HG03060 (cell line): Measurements from ENCODE around the gene STK32A.
"Not testable (repeated sequence)": the region's sequence is repeated elsewhere in the genome, so short reads cannot be mapped to it uniquely, and the experiment has no call there.

ENCODE experiments used
- ATAC-seq: cut with Tn5 transposase; IDR thresholded peaks from one replicate; pipeline ENCODE4 v1.9.1; 2021; ENCODE audit warnings: low read depth, moderate number of reproducible peaks; ENCODE audit not compliant: unreplicated experiment

STK32A gene

GRCh38 chr5:147234825-147235635, at the start of gene STK32A:
TSS of gene STK32A (plus strand) at chr5:147235026. CDS start at chr5:147239635, 4,609 bp downstream.
- ATAC-seq: no peak

- ATAC-seq: no peak
Measured at GRCh38 chr5:147187099-147187540, 47.7 kb upstream of the STK32A start.

- ATAC-seq: peak; percentile 64
Measured at GRCh38 chr5:147188200-147189108, 46.4 kb upstream of the STK32A start.

GRCh38 chr5:147189109-147189424, 45.8 kb upstream of the STK32A start:
- no peak for ATAC-seq

- peak; percentile 38 for ATAC-seq
Measured at GRCh38 chr5:147190331-147190730, 44.5 kb upstream of the STK32A start.

- ATAC-seq: no peak
Measured at GRCh38 chr5:147193123-147193522, 41.7 kb upstream of the STK32A start.

- no peak for ATAC-seq
Measured at GRCh38 chr5:147200004-147200403, 34.8 kb upstream of the STK32A start.

- no peak for ATAC-seq
Measured at GRCh38 chr5:147203213-147203612, 31.6 kb upstream of the STK32A start.

GRCh38 chr5:147204576-147204975, 30.2 kb upstream of the STK32A start:
- ATAC-seq: no peak

GRCh38 chr5:147208134-147208533, 26.7 kb upstream of the STK32A start:
- ATAC-seq: no peak

GRCh38 chr5:147216552-147217154, 18.2 kb upstream of the STK32A start:
- no peak for ATAC-seq

GRCh38 chr5:147223343-147223742, 11.5 kb upstream of the STK32A start:
- no peak for ATAC-seq

- ATAC-seq: no peak
Measured at GRCh38 chr5:147223948-147224791, 10.7 kb upstream of the STK32A start.

GRCh38 chr5:147225938-147226337, 8.9 kb upstream of the STK32A start:
- no peak for ATAC-seq

GRCh38 chr5:147226512-147226911, 8.3 kb upstream of the STK32A start:
- ATAC-seq: no peak

GRCh38 chr5:147234239-147234824, 494 bp upstream of the STK32A start:
- ATAC-seq: no peak

- no peak for ATAC-seq
Measured at GRCh38 chr5:147240266-147240985, 5.6 kb downstream of the STK32A start.

GRCh38 chr5:147243238-147243637, 8.4 kb downstream of the STK32A start:
- not testable (repeated sequence) for ATAC-seq
